NCI-H2171 (cell line): ENCODE data around the gene MXD3.
"Not testable (repeated sequence)": the region's sequence is repeated elsewhere in the genome, so short reads cannot be mapped to it uniquely, and the experiment has no call there.

ENCODE experiments used
- DNase-seq: peaks from one replicate; lab custom pipeline; 2025; lab: John Stamatoyannopoulos, UW

The MXD3 gene

GRCh38 chr5:177311723-177312648, at the start of gene MXD3:
MXD3 (minus strand) TSS chr5:177311898; CDS start chr5:177311830, 68 bp downstream.
- peak; percentile 90 for DNase-seq

- DNase-seq, result not testable (repeated sequence)
Measured at GRCh38 chr5:177360740-177361139, 49.0 kb upstream of the MXD3 start.

- no peak for DNase-seq
Measured at GRCh38 chr5:177359860-177360259, 48.2 kb upstream of the MXD3 start.

GRCh38 chr5:177359451-177359851, 47.8 kb upstream of the MXD3 start:
- no peak for DNase-seq

- DNase-seq, result no peak
Measured at GRCh38 chr5:177358370-177358819, 46.7 kb upstream of the MXD3 start.

GRCh38 chr5:177357459-177358351, 46.0 kb upstream of the MXD3 start, which contains the start of gene RGS14:
RGS14 (plus strand) TSS chr5:177357924; CDS start chr5:177358025, 101 bp downstream.
- peak; percentile 11 for DNase-seq

GRCh38 chr5:177357146-177357458, 45.4 kb upstream of the MXD3 start:
- DNase-seq, result no peak

- DNase-seq, result no peak
Measured at GRCh38 chr5:177356746-177357145, 45.0 kb upstream of the MXD3 start.

- DNase-seq, result no peak
Measured at GRCh38 chr5:177355868-177356168, 44.1 kb upstream of the MXD3 start.

- no peak for DNase-seq
Measured at GRCh38 chr5:177355162-177355867, 43.6 kb upstream of the MXD3 start.

GRCh38 chr5:177354711-177355110, 43.0 kb upstream of the MXD3 start:
- no peak for DNase-seq

GRCh38 chr5:177354256-177354655, 42.6 kb upstream of the MXD3 start:
- no peak for DNase-seq

GRCh38 chr5:177353093-177353492, 41.4 kb upstream of the MXD3 start:
- DNase-seq, result no peak

- DNase-seq, result peak; percentile 78
Measured at GRCh38 chr5:177351392-177352329, 40.0 kb upstream of the MXD3 start, which contains the start of gene LMAN2. LMAN2 (minus strand) TSS chr5:177351668; CDS start chr5:177351647, 21 bp downstream.

GRCh38 chr5:177350776-177351391, 39.2 kb upstream of the MXD3 start:
- no peak for DNase-seq

GRCh38 chr5:177349762-177350161, 38.1 kb upstream of the MXD3 start:
- DNase-seq, result no peak

GRCh38 chr5:177349362-177349647, 37.6 kb upstream of the MXD3 start:
- DNase-seq, result no peak

- DNase-seq, result no peak
Measured at GRCh38 chr5:177347699-177348098, 36.0 kb upstream of the MXD3 start.

- no peak for DNase-seq
Measured at GRCh38 chr5:177346820-177347219, 35.1 kb upstream of the MXD3 start.

GRCh38 chr5:177344891-177345290, 33.2 kb upstream of the MXD3 start:
- no peak for DNase-seq

- no peak for DNase-seq
Measured at GRCh38 chr5:177343777-177344176, 32.1 kb upstream of the MXD3 start.
